Caco-2 (cell line): Measurements from ENCODE around the gene ITGA11. TPM values are rescaled to one million over a fixed set of nuclear protein-coding genes. Genes with fewer than 3 reads are reported as not detected.

ENCODE experiments used
- BruUV-seq: library from RNA; stranded (reverse); fragments of 400-500 nt; replicated peaks from 2 replicates; lab custom pipeline; 2021; lab: Mats Ljungman, UMichigan
- CTCF ChIA-PET: fragments of 300-600 bp; sonication (Branson Sonifier 250); formaldehyde crosslinking; loops from one replicate; lab custom pipeline; 2022; ENCODE audit warnings: antibody characterized with exemption; lab: Charles Lee
- POLR2A ChIA-PET: fragments of 300-600 bp; sonication (Branson Sonifier 250); formaldehyde crosslinking; loops from one replicate; lab custom pipeline; 2022; ENCODE audit warnings: antibody characterized with exemption; lab: Charles Lee
- DNase-seq, 2 experiments: peaks; one replicate each; pipeline versions ENCODE4 v3.0.0 to v3.0.0-alpha.2; 2020 to 2022
- H3K27me3 ChIP-seq: replicated peaks from 2 replicates; pipeline ENCODE4 v1.6.0; 2011; ENCODE audit warnings: low read length; ENCODE audit not compliant: control insufficient read depth, insufficient read depth
- H3K36me3 ChIP-seq: 2 replicates; pipeline ENCODE4 v1.5.1; 2011; ENCODE audit warnings: low read length; ENCODE audit not compliant: control insufficient read depth, insufficient read depth
- H3K4me1 ChIP-seq: fragments of 250-450 bp; sonication (Bioruptor Pico); 2 replicates; pipeline ENCODE4 v1.5.1; 2020; ENCODE audit warnings: mild to moderate bottlenecking
- H3K4me3 ChIP-seq: 2 replicates; pipeline ENCODE4 v1.5.1; 2011; ENCODE audit warnings: low read depth, mild to moderate bottlenecking, control low read depth, low read length
- H3K9me3 ChIP-seq: fragments of 250-450 bp; sonication (Bioruptor Pico); 2 replicates; pipeline ENCODE4 v1.5.1; 2020; ENCODE audit warnings: mild to moderate bottlenecking, moderate library complexity
- H3K27ac Mint-ChIP-seq: one replicate; pipeline ENCODE4 v1.8.0; 2022; ENCODE audit warnings: mixed read lengths; ENCODE audit not compliant: unreplicated experiment
- H3K27me3 Mint-ChIP-seq: one replicate; pipeline ENCODE4 v1.8.0; 2022; ENCODE audit warnings: mixed read lengths; ENCODE audit not compliant: insufficient read depth, unreplicated experiment
- H3K36me3 Mint-ChIP-seq: one replicate; pipeline ENCODE4 v1.8.0; 2022; ENCODE audit warnings: mild to moderate bottlenecking, mixed read lengths; ENCODE audit not compliant: insufficient read depth, unreplicated experiment
- H3K4me1 Mint-ChIP-seq: one replicate; pipeline ENCODE4 v1.8.0; 2022; ENCODE audit warnings: low read depth, mixed read lengths; ENCODE audit not compliant: unreplicated experiment
- H3K4me3 Mint-ChIP-seq: one replicate; pipeline ENCODE4 v1.8.0; 2022; ENCODE audit warnings: mild to moderate bottlenecking, moderate library complexity, mixed read lengths; ENCODE audit not compliant: unreplicated experiment
- H3K9me3 Mint-ChIP-seq: one replicate; pipeline ENCODE4 v1.8.0; 2022; ENCODE audit warnings: mixed read lengths; ENCODE audit not compliant: unreplicated experiment
- intact Hi-C: fragments of 100-400 bp; cut with micrococcal nuclease; formaldehyde crosslinking; loops from one replicate; pipeline ENCODE4 v1.10.0; 2022; ENCODE audit not compliant: unreplicated experiment
- total RNA-seq: library from RNA; stranded (reverse); gene quantifications from 2 replicates; pipeline ENCODE4 v1.2.3, GENCODE V29; 2022
- TF ChIP-seq, protein P1 (sequence below), 2 experiments: fragments of 200-600 bp in 1 of 2; IDR thresholded peaks; 1 replicate in 1 of 2; 2 replicates in 1 of 2; pipeline versions ENCODE4 v1.5.1 to v1.8.0; 2011 to 2022; ENCODE audit warnings: antibody characterized with exemption in 1 of 2, control low read depth in 1 of 2, inconsistent platforms in 1 of 2, low read depth in 1 of 2, low read length in 1 of 2, mild to moderate bottlenecking in 1 of 2, moderate library complexity in 1 of 2; ENCODE audit not compliant: insufficient read depth in 1 of 2, severe bottlenecking in 1 of 2, unreplicated experiment in 1 of 2

The ITGA11 gene
- total RNA-seq, 1 experiment from 2014 or later = 0.18 TPM

- Mint-ChIP-seq H3K4me1 (no peaks in the 10 kb centered on the region), H3K36me3 (no peaks in the 10 kb centered on the region), H3K27me3 (peaks cover 33% of the 10 kb centered on the region), H3K27ac (no peak overlapping the region), H3K9me3 (no peaks in the 10 kb centered on the region), H3K4me3 (no peak overlapping the region)
- Histone ChIP-seq H3K4me1 (no peaks in the 10 kb centered on the region), H3K9me3 (no peaks in the 10 kb centered on the region), H3K36me3 (no peaks in the 10 kb centered on the region), H3K4me3 (no peak overlapping the region), H3K27me3 (no peaks in the 10 kb centered on the region)
- no peak for DNase-seq
- ChIA-PET POLR2A (no interaction called here), CTCF (interaction anchor here (0.6 to 1.2 kb wide), 2 partner anchors 89 to 712 kb away, joined by 3 read pairs; no protein-coding TSS in a partner anchor)
- TF ChIP-seq, protein P1, sequence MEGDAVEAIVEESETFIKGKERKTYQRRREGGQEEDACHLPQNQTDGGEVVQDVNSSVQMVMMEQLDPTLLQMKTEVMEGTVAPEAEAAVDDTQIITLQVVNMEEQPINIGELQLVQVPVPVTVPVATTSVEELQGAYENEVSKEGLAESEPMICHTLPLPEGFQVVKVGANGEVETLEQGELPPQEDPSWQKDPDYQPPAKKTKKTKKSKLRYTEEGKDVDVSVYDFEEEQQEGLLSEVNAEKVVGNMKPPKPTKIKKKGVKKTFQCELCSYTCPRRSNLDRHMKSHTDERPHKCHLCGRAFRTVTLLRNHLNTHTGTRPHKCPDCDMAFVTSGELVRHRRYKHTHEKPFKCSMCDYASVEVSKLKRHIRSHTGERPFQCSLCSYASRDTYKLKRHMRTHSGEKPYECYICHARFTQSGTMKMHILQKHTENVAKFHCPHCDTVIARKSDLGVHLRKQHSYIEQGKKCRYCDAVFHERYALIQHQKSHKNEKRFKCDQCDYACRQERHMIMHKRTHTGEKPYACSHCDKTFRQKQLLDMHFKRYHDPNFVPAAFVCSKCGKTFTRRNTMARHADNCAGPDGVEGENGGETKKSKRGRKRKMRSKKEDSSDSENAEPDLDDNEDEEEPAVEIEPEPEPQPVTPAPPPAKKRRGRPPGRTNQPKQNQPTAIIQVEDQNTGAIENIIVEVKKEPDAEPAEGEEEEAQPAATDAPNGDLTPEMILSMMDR (IDR thresholded peaks at IDR 0.05; ENCODE audit: insufficient read depth in 1 of 2, low read depth in 1 of 2, low read length in 1 of 2, severe bottlenecking in 1 of 2, unreplicated experiment in 1 of 2) = no peak
- no TSS peak for BruUV-seq
- intact Hi-C loops = no loop called here
These were observed 18.2 kb upstream of the ITGA11 start for GRCh38 chr15:68450192-68450591.

GRCh38 chr15:68449389-68449788 is 17.4 kb upstream of the ITGA11 start:
- BruUV-seq = no TSS peak
- Histone ChIP-seq H3K4me3 (no peak overlapping the region), H3K27me3 (no peaks in the 10 kb centered on the region), H3K4me1 (no peaks in the 10 kb centered on the region), H3K36me3 (no peaks in the 10 kb centered on the region), H3K9me3 (no peaks in the 10 kb centered on the region)
- H3K27ac Mint-ChIP-seq = no peak overlapping the region
- no peaks in the 10 kb centered on the region for H3K9me3 Mint-ChIP-seq
- H3K4me3 Mint-ChIP-seq = no peak overlapping the region
- ChIA-PET POLR2A (no interaction called here), CTCF (interaction anchor here (1.2 kb wide), 1 partner anchor 90 kb away, joined by 3 read pairs; no protein-coding TSS in a partner anchor)
- no peaks in the 10 kb centered on the region for H3K36me3 Mint-ChIP-seq
- H3K27me3 Mint-ChIP-seq = peaks cover 32% of the 10 kb centered on the region
- no peaks in the 10 kb centered on the region for H3K4me1 Mint-ChIP-seq
- intact Hi-C loops = no loop called here
- TF ChIP-seq, protein P1 (IDR thresholded peaks at IDR 0.05; ENCODE audit: insufficient read depth in 1 of 2, low read depth in 1 of 2, low read length in 1 of 2, severe bottlenecking in 1 of 2, unreplicated experiment in 1 of 2) = no peak
- no peak for DNase-seq

DNA sequence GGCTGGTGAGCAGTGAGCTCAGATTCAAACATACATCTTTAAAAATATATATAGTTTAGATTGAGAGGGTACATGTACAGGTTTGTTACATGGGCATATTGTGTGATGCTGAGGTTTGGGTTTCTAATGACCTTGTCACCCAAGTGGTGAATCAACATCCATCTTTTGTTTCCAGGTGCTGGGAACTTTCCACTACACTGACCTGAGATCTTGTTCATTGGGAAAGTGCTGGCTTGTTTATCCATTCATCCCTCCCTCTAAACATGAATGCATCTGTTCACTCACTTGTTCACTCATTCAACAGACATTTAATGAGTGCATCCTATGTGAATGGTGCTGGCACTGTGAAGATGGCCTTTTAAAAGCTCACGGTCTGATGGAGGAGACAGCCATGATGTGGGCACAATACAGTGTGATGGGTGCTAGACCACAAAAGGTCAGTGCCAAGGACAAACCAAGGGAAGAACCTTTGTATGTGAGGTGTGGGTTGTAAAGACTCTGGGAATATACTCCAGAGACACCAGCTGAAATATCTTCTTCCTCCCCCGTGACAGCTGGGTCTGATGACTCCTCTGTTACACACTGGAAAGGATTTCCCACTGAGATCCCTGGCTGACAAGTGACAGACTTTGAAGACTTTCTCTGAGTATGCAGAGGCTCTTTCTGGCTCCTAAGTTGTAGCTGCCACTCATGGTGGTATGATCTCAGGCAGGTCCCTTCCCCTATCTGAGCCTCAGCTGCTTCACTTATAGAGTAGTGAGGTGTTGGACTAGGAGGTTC is 16.2 kb upstream of the ITGA11 start:
- Mint-ChIP-seq H3K9me3 (no peaks in the 10 kb centered on the region), H3K4me1 (no peaks in the 10 kb centered on the region), H3K4me3 (no peak overlapping the region), H3K27ac (no peak overlapping the region), H3K36me3 (no peaks in the 10 kb centered on the region), H3K27me3 (peaks cover 34% of the 10 kb centered on the region)
- no TSS peak for BruUV-seq
- CTCF ChIA-PET = no interaction called here
- H3K9me3 ChIP-seq = no peaks in the 10 kb centered on the region
- POLR2A ChIA-PET = no interaction called here
- TF ChIP-seq, protein P1 (IDR thresholded peaks at IDR 0.05; ENCODE audit: insufficient read depth in 1 of 2, low read depth in 1 of 2, low read length in 1 of 2, severe bottlenecking in 1 of 2, unreplicated experiment in 1 of 2) = no peak
- no peaks in the 10 kb centered on the region for H3K36me3 ChIP-seq
- no peak overlapping the region for H3K4me3 ChIP-seq
- DNase-seq = no peak
- no peaks in the 10 kb centered on the region for H3K4me1 ChIP-seq
- intact Hi-C loops = no loop called here
- H3K27me3 ChIP-seq = no peaks in the 10 kb centered on the region
